ENCODE results near the gene PITPNM1.

Gene PITPNM1

DNA sequence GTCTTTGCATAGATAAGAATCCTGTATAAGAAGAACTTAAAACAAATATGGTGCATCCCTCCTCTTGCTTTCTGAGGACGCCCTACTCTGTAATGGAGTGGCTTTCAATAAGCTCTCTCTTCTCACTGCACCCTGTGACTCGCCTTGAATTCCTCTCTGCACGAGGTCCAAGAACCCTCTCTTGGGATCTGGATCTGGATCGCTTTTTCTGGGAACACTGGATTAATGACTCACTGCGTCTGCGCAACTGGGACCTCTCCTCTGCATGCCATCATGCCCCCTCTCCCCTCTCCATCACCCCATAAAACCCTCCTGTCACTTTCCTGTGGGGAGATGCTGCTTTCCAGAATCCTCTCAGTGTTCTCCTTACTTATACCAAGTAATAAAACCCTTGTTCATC is 33.1 kb upstream of the PITPNM1 start:
- H3K4me3 ChIP-seq (ENCODE audit: low read depth, low read length), result no peak overlapping the region
- no peak for DNase-seq (ENCODE audit: low read depth, low spot score)
- CTCF ChIA-PET, result interaction anchor here (1.2 kb wide), 1 partner anchor 45 kb away, joined by 3 read pairs; no protein-coding TSS in a partner anchor
- no peak for TF ChIP-seq CTCF (IDR thresholded peaks at IDR 0.05; ENCODE audit: insufficient read depth, low read length, missing control alignments)
- POLR2A ChIA-PET, result no interaction called here

DNA sequence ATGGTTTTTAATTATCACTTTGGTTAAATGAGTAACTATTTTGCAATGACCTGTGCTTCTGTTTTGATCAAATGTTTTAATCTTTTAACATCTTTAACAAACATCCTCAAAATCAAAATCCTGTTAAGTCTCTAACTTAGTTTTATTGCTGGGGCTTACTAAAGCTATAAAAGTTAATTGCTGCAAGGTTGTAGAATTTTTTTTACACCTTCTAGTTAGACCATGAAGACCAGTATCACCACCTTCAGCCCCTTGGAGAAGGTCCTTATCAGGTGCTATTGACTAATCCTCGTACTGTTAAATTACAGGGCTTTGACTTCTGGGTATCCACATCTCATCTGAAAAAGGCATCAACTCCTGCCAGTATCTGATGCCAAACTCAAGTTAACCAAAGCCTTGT is 30.4 kb upstream of the PITPNM1 start:
- DNase-seq (ENCODE audit: low read depth, low spot score), result no peak
- ChIA-PET CTCF (no interaction called here), POLR2A (no interaction called here)
- no peak for TF ChIP-seq CTCF (IDR thresholded peaks at IDR 0.05; ENCODE audit: insufficient read depth, low read length, missing control alignments)
- H3K4me3 ChIP-seq (ENCODE audit: low read depth, low read length), result no peak overlapping the region

- POLR2A ChIA-PET, result no interaction called here
- no peak for TF ChIP-seq CTCF (IDR thresholded peaks at IDR 0.05; ENCODE audit: insufficient read depth, low read length, missing control alignments)
- no peak for DNase-seq (ENCODE audit: low read depth, low spot score)
- no peak overlapping the region for H3K4me3 ChIP-seq (ENCODE audit: low read depth, low read length)
- CTCF ChIA-PET, result no interaction called here
Observed at GRCh38 chr11:67534070-67534679, 29.0 kb upstream of the PITPNM1 start.

- DNase-seq (ENCODE audit: low read depth, low spot score), result no peak
- POLR2A ChIA-PET, result no interaction called here
- no peak for TF ChIP-seq CTCF (IDR thresholded peaks at IDR 0.05; ENCODE audit: insufficient read depth, low read length, missing control alignments)
- CTCF ChIA-PET, result no interaction called here
- no peak overlapping the region for H3K4me3 ChIP-seq (ENCODE audit: low read depth, low read length)
Observed at GRCh38 chr11:67532889-67533288, 27.7 kb upstream of the PITPNM1 start.

DNA sequence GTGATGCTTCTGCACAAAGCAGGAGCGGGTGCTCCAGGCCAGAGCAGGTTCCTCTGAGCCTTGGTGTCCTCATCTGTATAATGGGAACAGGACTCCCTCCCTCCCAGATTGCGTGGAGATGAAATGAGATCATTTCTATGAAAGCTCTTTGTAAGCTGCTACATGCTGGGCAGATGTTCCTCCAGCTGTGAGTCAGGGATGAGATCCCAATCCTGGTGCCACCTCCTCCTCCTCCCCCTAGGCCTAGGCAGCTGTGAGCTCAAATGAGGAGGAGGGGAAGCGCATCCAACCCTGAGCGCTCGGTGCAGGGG is 25.1 kb upstream of the PITPNM1 start:
- no peak overlapping the region for H3K4me3 ChIP-seq (ENCODE audit: low read depth, low read length)
- TF ChIP-seq CTCF (IDR thresholded peaks at IDR 0.05; ENCODE audit: insufficient read depth, low read length, missing control alignments), result no peak
- ChIA-PET POLR2A (interaction anchor here (0.5 kb wide), 1 partner anchor 14 kb away, joined by 3 read pairs; no protein-coding TSS in a partner anchor), CTCF (no interaction called here)
- no peak for DNase-seq (ENCODE audit: low read depth, low spot score)

DNA sequence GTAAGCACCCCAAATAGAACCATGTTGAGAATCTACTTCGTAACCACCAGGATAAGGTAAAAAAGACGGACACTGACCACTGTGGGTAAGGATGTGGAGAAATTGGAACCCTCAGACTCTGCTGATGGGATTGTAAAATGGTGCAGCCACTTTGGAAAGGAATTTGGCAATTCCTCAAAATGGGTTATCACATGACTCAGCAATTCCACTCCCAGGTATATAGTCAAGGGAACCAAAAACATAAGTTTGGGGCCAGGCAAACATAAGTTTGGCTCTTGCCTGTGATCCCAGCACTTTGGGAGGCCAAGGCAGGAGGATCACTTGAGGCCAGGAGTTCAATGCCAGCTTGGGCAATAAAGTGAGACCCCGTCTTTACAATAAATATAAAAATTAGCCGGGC is 23.2 kb upstream of the PITPNM1 start:
- POLR2A ChIA-PET, result no interaction called here
- no peak for DNase-seq (ENCODE audit: low read depth, low spot score)
- CTCF ChIA-PET, result no interaction called here
- no peak for TF ChIP-seq CTCF (IDR thresholded peaks at IDR 0.05; ENCODE audit: insufficient read depth, low read length, missing control alignments)
- H3K4me3 ChIP-seq (ENCODE audit: low read depth, low read length), result no peak overlapping the region
